ENCODE measurements around the gene MAEA. TPM values are rescaled to one million over a fixed set of nuclear protein-coding genes. Genes with fewer than 3 reads are reported as not detected.

Gene MAEA
- total RNA-seq, 1 donor from 2014 or later, result 68.2 TPM

DNA sequence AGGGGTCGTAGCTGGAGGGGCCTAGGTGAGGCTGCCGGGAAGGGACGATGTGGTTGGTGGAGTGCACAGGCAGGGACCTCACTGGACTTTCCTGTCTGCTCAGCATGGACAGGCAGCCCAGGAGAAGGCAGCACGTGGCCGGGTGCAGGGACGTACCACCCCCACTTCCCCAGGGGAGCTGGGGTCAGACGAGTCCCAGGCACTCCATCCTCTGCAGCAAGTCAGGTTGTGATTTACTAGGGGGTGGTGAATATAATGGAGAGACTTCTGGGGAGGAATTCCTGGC lies 39.2 kb upstream of the MAEA start:
- Mint-ChIP-seq H3K4me1 (ENCODE audit: unreplicated experiment) (peaks cover 21% of the 10 kb centered on the region), H3K27ac (ENCODE audit: unreplicated experiment) (no peak overlapping the region), H3K36me3 (ENCODE audit: low read depth, unreplicated experiment) (peaks cover 41% of the 10 kb centered on the region), H3K27me3 (ENCODE audit: unreplicated experiment) (peaks cover 13% of the 10 kb centered on the region), H3K9me3 (ENCODE audit: unreplicated experiment) (peaks cover 9% of the 10 kb centered on the region), H3K4me3 (ENCODE audit: unreplicated experiment) (peak overlapping the region; percentile 73)
- no peak for DNase-seq (ENCODE audit: low spot score)
- TF ChIP-seq, protein P1, sequence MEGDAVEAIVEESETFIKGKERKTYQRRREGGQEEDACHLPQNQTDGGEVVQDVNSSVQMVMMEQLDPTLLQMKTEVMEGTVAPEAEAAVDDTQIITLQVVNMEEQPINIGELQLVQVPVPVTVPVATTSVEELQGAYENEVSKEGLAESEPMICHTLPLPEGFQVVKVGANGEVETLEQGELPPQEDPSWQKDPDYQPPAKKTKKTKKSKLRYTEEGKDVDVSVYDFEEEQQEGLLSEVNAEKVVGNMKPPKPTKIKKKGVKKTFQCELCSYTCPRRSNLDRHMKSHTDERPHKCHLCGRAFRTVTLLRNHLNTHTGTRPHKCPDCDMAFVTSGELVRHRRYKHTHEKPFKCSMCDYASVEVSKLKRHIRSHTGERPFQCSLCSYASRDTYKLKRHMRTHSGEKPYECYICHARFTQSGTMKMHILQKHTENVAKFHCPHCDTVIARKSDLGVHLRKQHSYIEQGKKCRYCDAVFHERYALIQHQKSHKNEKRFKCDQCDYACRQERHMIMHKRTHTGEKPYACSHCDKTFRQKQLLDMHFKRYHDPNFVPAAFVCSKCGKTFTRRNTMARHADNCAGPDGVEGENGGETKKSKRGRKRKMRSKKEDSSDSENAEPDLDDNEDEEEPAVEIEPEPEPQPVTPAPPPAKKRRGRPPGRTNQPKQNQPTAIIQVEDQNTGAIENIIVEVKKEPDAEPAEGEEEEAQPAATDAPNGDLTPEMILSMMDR (IDR thresholded peaks at IDR 0.05; ENCODE audit: unreplicated experiment), result no peak

- Mint-ChIP-seq H3K36me3 (ENCODE audit: low read depth, unreplicated experiment) (peaks cover 45% of the 10 kb centered on the region), H3K4me3 (ENCODE audit: unreplicated experiment) (peak overlapping the region; percentile 73), H3K4me1 (ENCODE audit: unreplicated experiment) (peaks cover 17% of the 10 kb centered on the region), H3K27me3 (ENCODE audit: unreplicated experiment) (peaks cover 13% of the 10 kb centered on the region), H3K9me3 (ENCODE audit: unreplicated experiment) (peaks cover 9% of the 10 kb centered on the region), H3K27ac (ENCODE audit: unreplicated experiment) (peak overlapping the region; percentile 24)
- TF ChIP-seq, protein P1 (IDR thresholded peaks at IDR 0.05; ENCODE audit: unreplicated experiment), result no peak
- no peak for DNase-seq (ENCODE audit: low spot score)
Observed at GRCh38 chr4:1250921-1251772, 38.5 kb upstream of the MAEA start.

DNA sequence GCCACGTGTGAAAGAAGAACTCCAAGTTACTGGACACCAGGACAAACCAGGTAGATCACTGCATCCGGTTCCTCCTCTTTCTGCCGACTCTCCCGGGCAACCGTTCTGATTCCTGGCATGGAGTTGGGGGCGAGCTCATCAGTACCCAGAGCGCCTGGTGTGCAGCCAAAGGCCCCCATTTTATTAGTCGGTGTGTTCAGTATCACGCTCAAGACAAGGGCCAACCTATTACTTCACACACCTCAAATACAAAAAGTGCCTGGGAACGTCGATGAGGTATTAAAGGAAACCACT lies 38.0 kb upstream of the MAEA start:
- Mint-ChIP-seq H3K36me3 (ENCODE audit: low read depth, unreplicated experiment) (peaks cover 49% of the 10 kb centered on the region), H3K9me3 (ENCODE audit: unreplicated experiment) (peaks cover 9% of the 10 kb centered on the region), H3K27me3 (ENCODE audit: unreplicated experiment) (peaks cover 10% of the 10 kb centered on the region), H3K27ac (ENCODE audit: unreplicated experiment) (peak overlapping the region; percentile 13), H3K4me3 (ENCODE audit: unreplicated experiment) (peak overlapping the region; percentile 73), H3K4me1 (ENCODE audit: unreplicated experiment) (peaks cover 12% of the 10 kb centered on the region)
- TF ChIP-seq, protein P1 (IDR thresholded peaks at IDR 0.05; ENCODE audit: unreplicated experiment), result no peak
- DNase-seq (ENCODE audit: low spot score), result no peak

DNA sequence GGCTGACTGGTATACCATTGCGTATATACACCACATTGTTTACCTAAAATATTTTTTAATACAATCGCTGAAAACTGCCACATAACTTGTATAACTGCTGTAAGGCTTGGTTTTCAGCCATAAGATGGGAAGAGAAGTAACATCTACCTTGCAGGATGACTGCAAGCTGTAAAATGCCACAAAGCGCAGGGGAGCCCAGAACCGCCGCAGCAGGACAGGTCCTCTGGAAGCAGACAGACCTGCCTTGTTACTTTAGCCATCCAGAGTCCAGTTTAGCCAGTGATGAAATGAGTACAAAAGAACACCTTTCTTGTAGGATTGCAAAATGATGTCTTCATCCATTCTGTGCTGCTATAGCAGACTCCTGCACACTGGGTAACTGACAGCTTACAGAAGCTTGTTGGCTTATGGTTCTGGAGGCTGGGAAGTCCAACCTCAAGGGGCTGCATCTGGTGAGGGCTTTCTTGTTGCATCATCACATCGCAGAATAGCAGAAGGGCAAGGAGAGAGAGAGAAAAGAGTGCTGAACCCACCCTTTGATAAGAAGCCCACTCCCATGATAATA lies 36.7 kb upstream of the MAEA start:
- no peak for DNase-seq (ENCODE audit: low spot score)
- no peak overlapping the region for H3K27ac Mint-ChIP-seq (ENCODE audit: unreplicated experiment)
- H3K4me3 Mint-ChIP-seq (ENCODE audit: unreplicated experiment), result peak overlapping the region; percentile 12
- H3K36me3 Mint-ChIP-seq (ENCODE audit: low read depth, unreplicated experiment), result peaks cover 45% of the 10 kb centered on the region
- TF ChIP-seq, protein P1 (IDR thresholded peaks at IDR 0.05; ENCODE audit: unreplicated experiment), result no peak
- H3K4me1 Mint-ChIP-seq (ENCODE audit: unreplicated experiment), result peaks cover 6% of the 10 kb centered on the region
- peaks cover 7% of the 10 kb centered on the region for H3K27me3 Mint-ChIP-seq (ENCODE audit: unreplicated experiment)
- peaks cover 9% of the 10 kb centered on the region for H3K9me3 Mint-ChIP-seq (ENCODE audit: unreplicated experiment)

DNA sequence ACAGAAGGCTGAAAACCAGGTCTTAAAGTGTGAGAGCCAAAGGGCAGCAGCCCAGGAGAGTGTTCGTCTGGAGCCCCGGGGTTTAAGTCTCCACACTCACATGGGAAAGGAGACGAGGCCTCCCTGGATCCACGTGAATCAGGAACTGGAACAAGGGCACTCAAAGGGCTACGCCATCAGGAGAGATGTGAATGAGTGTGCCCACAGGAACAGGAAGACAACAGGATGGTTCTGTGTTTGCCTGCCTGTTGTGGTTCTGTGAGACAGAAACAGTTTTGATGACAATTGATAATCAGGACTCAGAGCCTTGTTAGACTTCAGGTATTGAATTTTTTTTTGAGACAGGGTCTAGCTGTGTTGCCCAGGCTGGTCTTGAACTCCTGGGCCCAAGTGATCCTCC lies 35.9 kb upstream of the MAEA start:
- Mint-ChIP-seq H3K4me1 (ENCODE audit: unreplicated experiment) (peaks cover 6% of the 10 kb centered on the region), H3K9me3 (ENCODE audit: unreplicated experiment) (peaks cover 9% of the 10 kb centered on the region), H3K4me3 (ENCODE audit: unreplicated experiment) (peak overlapping the region; percentile 27), H3K27ac (ENCODE audit: unreplicated experiment) (no peak overlapping the region), H3K27me3 (ENCODE audit: unreplicated experiment) (peaks cover 7% of the 10 kb centered on the region), H3K36me3 (ENCODE audit: low read depth, unreplicated experiment) (peaks cover 45% of the 10 kb centered on the region)
- TF ChIP-seq, protein P1 (IDR thresholded peaks at IDR 0.05; ENCODE audit: unreplicated experiment), result no peak
- DNase-seq (ENCODE audit: low spot score), result no peak
